GM20431 (cell line): ENCODE results near the gene MEDAG.

ENCODE experiments used
- in situ Hi-C: fragments of 300-500 bp; cut with MseI, MboI; formaldehyde crosslinking; loops from one replicate; pipeline ENCODE4 v1.15.0; 2020; ENCODE audit warnings: low sequenced_read_pairs; ENCODE audit not compliant: unreplicated experiment

The MEDAG gene

DNA sequence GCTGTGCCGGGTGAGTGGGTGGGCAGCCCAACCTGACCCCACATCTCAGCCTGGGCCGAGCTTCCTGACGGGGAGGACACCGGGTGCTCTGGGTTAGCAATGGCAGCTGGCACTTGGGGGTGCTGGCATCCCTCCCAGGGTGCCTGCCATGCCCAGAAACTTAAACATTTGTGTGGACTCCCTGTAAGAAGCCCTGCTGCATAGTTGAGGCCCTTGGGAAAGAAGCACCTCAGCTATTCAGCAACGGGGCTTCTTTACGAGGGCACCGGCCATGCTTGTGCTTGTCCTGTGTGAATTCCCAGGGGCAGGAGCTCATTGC, 33.8 kb upstream of the MEDAG start:
- in situ Hi-C loops = no loop called here

DNA sequence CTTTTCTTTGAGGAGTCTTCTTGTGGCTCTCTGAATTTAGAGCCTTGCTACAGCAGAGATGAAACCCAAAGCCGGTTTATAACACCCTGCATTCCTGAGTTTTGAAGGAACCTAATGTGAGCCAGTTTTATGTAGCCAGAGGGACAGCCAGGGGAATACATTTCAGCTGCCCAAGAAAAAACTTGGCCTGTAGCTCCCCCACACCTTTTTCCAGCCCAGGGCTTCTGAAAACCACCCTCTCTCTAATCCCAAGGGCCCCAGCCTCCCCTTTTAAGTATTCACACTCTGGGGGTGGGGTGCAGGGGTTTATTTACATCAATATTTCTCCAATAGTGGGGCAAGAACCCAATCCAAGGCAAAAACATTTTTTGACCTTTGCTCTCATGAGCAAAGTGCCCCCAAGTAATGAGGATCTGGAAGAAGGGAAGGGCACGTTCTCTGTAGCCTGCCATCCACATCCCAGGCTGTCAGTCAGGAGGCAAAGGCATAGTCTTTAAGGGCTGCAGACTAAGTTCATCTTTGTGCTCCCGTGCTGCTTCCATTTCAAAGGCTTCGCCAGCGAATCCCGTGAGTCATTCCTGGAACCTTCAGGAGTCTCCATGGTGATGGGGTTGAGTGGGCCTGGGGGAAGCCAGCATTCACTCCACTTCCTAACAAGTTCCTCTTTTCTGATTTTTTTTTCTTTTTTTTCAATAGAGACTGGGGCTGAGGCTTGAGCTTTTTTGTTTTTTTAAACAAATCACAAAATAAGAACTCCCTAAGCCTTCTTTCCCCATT, 33.2 kb upstream of the MEDAG start:
- in situ Hi-C loops = no loop called here

DNA sequence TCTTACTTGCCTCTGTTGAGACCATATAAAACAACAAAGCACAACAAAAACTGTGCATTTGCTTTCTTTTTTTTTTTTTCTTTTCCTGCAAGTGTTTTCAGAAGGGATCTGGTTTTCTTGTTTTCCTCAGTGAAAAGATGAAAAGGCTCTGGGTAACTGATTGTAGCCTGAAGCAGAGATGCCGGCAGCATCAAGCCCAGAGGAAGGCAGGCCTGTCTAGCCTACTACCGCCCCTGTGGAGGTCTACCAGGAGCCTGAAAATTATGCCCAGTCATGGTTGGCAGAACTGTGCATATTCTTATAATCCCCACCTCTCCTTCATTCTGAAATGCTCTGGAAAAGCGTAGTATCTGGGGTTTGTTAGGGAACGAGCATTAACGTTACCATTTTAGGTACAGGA, 32.6 kb upstream of the MEDAG start:
- in situ Hi-C loops = no loop called here

DNA sequence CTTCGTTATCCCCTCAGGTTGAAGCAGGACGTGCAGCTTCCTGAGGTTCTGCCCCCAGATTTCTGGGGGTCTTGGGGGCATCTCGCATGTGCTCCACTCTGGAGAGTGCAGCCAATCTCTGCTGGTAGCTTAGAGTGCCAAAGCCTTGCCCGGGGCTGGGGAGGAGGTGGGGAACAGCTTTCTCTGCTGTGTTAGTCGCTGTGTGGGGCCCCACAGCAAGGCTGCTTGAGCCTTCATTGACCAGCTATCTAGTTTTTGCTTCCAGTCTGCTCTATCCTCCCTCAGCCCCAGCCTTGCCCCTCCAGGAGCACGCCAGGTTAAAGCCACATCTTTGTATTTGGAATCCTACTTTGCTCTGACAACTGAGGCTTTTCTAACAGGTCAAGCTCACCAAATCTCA, 32.0 kb upstream of the MEDAG start:
- in situ Hi-C loops = no loop called here

DNA sequence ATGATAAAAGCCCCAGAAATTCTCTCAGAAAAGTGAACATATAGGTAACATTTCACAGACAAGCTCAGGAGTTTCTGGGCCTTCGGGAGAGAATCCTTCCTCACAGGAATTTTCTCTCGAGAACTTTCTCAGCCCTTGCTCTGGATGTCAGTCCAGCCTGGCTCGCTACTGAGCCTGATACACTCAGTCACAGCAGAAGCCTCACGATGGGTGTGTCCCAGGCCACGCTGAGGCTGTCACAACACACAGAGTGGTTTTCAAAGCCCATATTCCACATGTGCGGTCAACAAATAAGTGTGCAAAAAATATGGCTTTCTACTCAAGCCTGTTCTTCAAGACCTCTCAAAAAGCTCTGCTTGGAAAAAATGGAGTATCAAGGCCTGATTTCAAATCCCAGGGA, 31.5 kb upstream of the MEDAG start:
- in situ Hi-C loops = no loop called here

DNA sequence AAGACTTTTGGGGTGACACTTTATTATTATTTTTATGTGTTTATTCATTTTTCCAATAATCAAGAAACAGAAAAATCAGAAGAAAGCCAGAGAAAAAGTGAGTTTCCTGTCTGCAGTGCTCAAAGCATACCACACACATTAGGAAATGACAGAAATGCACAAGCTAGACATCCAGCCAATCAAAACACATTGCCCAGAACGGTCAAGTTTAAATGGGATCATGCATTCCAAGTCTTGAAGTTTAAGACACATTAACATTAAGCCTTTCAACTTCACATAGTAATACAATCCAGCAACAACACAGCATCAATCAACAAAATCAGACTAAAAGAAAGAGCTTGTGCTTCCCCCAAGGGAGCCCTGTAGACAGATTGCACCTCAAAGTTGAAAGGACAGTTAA, 28.7 kb upstream of the MEDAG start:
- in situ Hi-C loops = no loop called here

DNA sequence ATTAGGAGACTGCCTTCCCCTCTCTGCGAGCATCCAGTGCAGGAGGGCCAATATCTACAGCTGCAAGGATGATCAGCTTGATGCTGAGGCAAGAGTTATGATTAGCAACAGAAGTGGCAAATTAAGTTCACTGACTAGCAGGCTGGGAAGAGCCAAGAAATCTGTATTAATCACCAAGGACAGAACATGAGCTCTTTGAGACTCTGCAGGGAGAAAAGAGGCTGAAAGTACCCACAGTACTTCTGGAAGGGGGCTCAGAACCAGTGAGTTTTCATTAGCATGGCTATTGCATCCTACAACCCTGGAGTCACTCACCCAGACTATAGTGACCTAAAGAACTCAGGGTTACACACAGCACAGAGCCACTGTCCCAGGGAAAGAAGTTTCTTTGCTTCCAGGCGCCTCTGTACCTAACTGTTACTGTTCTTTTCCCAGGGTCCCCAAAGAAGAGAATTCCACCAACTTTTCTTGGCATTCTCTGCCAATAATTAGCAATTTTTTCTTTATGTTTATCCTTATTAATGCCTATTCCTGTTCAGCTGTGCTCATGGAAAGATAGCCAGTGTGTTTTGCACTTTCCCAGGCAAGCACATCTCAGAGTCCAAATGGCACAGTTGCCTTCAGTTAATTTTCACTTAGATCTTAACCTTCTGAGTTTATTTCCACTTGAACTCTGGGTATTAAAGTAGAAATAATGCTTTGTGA, 25.8 kb upstream of the MEDAG start:
- in situ Hi-C loops = no loop called here

DNA sequence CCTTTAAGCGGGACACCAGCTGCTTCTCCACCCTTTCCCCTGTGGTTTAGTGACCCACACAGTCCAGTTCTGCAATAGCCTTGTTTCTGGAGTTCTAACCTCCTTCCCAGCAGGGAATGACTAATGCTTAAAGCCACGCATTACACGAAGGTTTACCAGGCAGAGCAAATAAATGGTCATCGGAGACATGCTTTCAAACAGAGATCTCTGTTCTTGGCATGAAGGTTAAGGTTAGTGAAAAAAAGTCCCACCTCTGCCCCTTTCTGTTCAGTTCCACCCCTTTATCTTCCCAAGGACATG, 25.3 kb upstream of the MEDAG start:
- in situ Hi-C loops = no loop called here

DNA sequence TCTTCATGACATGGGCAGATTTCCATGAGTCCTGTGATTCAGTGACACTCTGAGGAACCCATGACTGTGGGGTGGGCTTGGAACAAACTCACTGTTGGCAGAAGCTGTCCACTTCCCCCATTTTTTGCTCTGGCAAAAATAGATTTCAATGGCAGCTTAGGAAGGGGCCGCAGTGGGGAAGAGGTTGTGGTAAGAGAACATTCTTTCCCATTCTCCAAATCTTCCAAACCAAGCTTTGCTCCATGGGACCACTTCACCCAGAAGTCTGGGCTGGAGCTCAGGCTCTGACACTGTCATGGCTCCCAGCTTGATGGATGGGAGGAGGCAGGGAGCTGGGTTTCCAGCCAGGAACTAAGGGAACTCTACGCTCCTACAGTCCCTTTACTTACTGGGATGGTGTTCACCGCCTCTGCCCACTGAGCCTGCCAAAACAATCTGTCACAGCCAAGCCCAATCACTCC, 24.9 kb upstream of the MEDAG start:
- in situ Hi-C loops = no loop called here

DNA sequence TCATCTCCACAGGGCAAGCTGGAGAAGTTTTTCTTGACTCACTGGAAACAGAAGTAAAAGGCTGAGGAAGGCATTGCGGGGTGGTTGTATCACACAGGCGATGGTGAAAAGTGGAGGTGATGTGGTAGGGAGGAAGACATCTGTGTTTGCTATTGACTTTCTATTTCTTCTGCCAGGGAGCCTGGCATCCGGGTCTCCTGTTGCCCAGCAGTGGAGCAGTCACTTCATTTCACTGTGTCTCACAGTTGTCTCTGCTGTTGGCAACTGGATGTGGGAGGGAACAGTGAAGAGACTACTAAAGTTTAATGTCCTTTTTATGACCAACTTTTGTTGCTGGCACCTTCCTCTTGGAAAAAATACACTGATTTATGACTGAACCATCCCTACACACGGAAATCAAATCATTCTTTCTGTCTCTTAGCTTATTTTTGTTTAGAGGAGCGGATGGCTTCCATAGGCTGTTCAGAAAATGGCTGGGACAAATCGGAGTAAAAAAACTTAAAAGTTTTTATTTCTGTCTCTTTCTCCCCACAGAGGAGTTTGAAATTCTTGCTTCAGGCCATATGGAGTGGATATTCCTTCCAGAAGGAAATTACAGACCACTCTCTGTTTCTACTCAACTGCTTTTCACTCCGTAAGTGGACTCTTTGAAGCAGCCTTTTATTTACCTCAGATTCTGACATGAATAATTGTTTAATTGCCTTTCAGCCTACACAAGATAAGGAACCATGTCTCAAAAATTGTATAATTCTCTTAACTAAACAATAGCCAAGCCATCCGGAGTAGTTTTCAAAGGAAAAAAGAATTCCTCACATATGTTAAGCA, 23.8 kb upstream of the MEDAG start:
- in situ Hi-C loops = no loop called here

DNA sequence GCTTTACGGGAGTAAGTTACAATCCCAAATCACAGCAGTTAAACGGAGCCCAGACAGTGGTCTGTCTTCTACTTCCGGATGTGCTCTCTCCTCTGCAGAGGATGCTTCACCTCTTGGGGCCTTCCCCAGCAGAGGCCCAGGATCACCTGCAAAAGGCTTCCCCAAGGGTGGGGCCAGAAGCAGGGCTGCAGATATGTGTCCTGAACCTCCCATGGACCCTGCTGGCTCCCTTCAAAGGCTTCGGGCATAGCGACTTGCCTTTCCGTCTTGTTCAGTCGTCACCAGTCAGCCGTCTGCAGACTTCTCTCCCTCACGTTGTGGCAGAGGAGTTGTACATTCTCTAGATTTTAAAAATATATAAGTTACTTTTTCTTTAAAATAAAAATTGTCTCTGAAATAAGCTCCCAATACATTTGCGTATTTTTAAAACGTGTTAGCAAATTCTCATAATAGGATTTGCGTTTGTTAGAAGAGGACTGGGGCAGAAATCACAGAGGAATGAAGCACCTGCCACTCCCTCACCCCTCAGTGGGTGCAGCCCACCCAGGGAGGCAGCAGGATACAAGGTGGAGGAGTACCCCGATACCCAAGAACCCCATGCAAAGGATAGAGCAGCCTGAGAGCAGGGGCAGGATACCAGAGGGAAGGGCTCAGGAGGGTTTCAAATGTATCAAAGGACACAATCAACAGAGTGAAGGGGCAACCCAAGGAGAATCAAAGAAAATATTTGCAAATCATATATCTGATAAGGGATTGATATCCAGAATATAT, 22.9 kb upstream of the MEDAG start:
- in situ Hi-C loops = no loop called here

DNA sequence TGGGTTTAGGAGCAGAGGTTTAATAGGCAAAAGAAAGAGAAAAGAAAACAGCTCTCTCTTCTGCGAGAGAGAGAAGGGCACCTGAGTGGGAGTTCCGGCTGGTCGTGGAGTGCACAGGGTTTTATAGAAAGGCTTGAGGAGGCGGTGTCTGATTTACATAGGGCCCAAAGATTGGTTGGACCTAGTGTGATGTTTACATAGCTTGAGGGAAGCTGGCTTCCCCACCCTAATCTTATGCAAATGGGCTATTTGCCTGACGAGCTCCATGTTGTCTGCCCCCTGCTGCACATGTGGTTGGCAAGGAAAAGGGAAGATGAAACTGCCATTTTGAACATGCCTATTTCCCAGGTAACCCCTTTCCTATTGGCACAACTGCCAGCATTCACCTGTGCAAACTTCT, 21.5 kb upstream of the MEDAG start:
- in situ Hi-C loops = no loop called here

DNA sequence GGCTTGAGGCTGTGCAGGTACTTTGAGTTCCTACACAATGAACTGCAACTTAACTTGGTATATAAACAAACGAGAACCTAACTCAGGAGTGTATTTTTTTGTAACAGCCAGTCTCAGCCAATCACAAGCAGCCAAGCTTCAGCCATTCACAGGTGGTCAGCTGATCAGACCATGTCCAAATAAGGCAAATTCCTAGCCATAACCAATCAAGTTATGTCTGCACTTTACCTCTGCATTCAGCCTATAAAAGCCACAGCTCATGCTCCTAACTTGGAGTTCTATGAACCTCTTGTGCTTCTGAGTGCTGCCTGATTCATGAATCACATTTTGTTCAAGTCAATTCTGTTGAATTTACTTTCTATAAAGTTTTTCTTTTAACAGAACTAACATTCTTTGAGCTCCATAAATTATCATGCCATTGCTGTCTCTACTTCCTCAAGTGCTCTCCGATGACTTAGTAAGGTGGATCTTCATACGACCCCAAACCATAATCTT, 16.8 kb upstream of the MEDAG start:
- in situ Hi-C loops = no loop called here

DNA sequence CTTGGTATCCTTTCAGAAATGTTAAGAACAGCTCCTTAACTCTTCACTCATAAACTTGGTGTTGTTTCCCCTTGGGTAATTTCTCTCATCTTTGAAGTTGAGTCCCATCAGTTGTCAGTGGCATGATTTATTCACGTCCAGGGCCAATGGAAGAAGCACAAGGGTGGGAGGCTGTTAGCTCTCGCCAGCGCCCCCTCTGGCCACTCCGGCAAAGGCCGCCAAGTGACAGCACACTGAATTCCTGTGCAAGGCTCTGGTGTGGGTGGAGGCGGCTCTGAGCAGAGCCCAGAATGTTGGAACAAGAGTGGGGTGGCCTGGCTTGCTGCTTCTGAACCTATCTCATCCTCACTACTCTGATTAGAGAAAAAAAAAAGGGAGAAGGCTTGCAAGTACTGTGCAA, 13.1 kb upstream of the MEDAG start:
- in situ Hi-C loops = no loop called here

DNA sequence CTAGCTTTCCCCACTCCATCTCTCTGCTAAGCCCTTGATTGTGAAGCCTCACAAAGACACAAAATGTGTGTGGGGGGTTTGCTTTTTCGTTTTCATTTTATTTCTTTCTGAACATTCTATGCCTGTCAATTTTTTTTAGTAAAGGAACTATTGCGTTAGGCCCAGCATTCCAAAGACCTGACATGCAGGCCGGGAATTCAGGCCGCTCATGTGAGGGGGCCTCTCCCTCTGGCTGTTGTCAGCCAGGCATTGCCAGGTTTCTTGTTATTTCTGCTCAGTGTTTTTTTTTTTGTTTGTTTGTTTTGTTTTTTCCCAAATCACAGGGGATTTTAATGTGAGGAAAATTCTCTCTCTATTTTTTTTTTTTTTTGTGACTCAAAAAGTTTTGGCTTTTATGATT, 10.3 kb upstream of the MEDAG start:
- in situ Hi-C loops = no loop called here

DNA sequence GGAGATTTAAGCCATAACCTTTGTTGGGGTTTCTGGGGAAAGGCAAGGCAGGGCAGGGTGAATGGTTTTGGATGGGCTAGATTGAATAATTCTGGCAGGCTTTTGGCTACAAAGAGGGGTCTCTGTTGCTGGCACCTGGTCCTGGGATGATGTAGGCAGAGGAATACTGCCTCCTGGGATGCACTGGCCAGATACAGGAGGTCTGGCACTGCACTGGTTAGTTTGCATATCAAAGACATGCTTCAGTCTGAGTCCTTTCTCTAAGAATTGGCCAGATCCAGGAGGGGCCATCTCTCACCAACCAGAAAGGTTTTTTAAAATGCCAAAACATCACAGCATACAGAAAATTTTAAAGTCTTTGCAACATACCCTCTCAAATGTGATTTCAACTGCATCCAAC, 8.0 kb upstream of the MEDAG start:
- in situ Hi-C loops = no loop called here

DNA sequence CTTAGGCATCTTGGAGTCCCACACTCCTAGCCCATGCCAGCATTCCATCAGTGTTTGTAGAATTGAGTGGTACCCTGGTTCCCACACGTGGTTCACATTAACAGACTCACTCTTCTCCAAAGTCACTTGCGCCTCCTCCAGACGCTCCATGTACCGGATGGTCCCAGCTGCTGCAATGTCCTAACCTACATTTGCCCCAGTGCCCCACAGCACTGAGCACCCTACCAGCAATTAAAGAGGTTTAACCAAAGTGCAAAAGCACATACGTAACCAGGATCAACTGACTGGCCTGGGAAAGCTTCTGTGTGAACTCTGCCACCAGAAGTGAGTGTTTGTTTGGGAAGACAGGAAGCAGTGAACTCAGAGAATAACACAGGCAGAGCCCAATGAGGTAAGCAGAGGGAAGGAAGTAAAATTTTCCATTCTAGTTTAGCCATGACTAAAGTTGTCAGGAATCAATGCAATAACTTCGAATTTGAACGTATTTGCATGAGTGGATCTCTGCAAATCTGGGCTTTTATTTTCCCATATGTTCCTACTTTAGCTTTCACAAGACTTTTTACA, 7.3 kb upstream of the MEDAG start:
- in situ Hi-C loops = no loop called here

DNA sequence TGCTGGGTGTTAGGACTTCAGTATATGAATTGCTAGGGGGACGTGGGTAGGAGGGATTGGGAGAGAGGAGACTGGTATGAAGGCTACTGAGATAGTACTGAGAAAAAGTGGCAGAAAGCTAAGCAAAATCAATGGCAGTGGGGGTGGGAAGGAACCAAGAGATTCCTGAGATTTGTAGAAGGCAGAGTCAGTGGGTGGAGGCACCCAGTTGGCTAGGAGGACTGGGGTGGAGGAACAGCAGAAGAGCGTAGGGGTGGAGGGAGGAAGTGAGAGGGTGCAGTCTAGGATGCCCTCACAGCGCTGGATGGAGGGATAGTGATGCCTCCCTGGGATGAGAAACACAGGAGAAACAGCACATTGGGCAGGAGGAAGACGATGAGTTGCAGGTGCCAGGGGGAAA, 5.6 kb upstream of the MEDAG start:
- in situ Hi-C loops = no loop called here

DNA sequence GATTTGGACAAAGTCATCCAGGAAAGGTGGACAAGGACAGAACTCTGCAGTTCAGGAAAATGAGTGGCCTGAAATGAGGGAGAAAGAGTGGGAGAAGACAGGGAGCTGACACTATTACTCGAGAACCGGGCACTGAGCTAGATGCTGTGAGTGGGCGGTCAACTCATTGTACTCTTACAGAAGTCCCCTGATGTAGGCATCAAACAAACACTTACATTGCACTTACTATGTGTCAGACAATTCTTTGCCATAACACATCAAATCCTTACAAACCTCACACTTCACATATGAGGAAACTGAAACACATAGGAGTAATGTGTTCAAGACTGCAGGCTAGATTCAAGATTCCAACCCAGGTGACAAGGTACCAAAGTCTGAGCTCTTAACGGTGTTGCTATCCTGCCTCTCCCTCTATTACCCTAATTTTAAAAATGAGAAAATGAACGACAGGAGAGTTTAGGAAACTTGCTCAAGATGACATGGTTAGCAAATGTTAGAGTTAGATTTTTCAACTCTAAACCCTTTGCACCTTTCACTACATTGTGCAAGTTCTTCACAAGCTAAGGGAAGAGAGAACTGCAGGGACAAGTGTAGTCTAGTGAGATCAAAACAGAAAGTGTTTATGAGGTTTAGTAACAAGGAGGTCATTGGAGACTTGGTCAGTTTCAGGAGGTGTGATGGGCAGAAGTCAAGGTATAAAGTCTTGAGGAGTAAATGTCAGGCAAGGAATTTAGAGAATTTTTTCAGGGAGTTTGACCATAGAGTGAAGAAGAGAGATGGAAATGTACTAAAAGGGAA, 4.9 kb upstream of the MEDAG start:
- in situ Hi-C loops = no loop called here
